ENCODE data around the gene STOX1. TPM values are rescaled to one million over a fixed set of nuclear protein-coding genes. Genes with fewer than 3 reads are reported as not detected.
A peak's percentile ranks its signal among the peaks of the same experiment; 100 is the strongest.

Gene STOX1
- total and polyA plus RNA-seq, 2 of the 13 experiments (the other 11 are each of a cell fraction or from before 2014, with no cell fraction given), result 2.5 to 6.0 TPM

DNA sequence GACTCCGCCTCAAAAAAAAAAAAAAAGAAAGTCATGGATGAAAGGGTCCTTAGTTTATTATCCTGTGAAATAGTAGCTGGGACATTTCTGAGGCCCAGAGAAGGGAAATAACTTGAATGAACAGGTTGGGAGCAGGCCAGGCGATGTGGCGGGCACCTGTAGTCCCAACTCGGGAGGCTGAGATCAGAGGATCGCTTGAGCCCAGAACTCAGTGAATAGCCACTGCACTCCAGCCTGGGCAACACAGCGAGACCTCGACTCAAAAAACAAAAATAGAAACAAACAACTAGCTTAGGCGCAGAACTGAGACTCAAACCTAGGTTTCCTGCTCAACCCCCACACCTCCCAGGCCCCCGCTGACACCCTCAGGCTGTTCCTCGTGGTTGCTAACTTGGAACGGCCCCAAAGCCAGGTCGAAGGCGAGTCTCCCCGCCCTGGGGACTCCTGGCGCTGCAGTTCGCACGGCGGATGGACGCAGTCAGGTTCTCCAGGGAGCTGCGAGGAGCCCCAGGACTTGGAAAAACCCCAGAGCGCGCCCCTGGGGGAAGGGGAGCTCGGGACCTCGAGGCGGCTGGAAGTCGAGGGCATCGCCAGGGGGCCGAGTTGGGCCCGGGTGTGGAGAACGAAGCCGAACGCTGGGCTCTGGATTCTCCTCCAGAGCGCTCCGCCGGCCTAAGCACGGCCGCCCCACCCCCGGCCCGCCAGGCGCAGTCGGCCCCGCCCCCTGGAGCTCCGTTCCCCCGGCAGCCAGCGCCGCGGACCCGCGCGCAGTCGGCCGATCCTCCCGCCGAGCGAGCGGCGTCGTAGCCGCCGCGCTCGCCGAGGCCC, at the start of gene STOX1 (continued):
- no peak for TF ChIP-seq NFKBIZ (CRISPR knock-in tag; IDR thresholded peaks at IDR 0.05)
- no peak for TF ChIP-seq FOXA1 (IDR thresholded peaks at IDR 0.05)
- no peak for TF ChIP-seq FOXA1 (CRISPR knock-in tag; IDR thresholded peaks at IDR 0.05)
- TF ChIP-seq U2AF1 (optimal IDR thresholded peaks at IDR 0.05; ENCODE audit: low read depth, low read length), result no peak
- TF ChIP-seq, protein P1, sequence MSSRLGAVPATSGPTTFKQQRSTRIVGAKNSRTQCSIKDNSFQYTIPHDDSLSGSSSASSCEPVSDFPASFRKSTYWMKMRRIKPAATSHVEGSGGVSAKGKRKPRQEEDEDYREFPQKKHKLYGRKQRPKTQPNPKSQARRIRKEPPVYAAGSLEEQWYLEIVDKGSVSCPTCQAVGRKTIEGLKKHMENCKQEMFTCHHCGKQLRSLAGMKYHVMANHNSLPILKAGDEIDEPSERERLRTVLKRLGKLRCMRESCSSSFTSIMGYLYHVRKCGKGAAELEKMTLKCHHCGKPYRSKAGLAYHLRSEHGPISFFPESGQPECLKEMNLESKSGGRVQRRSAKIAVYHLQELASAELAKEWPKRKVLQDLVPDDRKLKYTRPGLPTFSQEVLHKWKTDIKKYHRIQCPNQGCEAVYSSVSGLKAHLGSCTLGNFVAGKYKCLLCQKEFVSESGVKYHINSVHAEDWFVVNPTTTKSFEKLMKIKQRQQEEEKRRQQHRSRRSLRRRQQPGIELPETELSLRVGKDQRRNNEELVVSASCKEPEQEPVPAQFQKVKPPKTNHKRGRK (CRISPR knock-in tag; IDR thresholded peaks at IDR 0.05), result 0 out of 2 replicates have a peak, but pooled peaks have one; percentile 33
- TF ChIP-seq, protein P2, sequence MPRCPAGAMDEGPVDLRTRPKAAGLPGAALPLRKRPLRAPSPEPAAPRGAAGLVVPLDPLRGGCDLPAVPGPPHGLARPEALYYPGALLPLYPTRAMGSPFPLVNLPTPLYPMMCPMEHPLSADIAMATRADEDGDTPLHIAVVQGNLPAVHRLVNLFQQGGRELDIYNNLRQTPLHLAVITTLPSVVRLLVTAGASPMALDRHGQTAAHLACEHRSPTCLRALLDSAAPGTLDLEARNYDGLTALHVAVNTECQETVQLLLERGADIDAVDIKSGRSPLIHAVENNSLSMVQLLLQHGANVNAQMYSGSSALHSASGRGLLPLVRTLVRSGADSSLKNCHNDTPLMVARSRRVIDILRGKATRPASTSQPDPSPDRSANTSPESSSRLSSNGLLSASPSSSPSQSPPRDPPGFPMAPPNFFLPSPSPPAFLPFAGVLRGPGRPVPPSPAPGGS (CRISPR knock-in tag; IDR thresholded peaks at IDR 0.05), result no peak
- TF ChIP-seq ZNF138 (CRISPR knock-in tag; IDR thresholded peaks at IDR 0.05; ENCODE audit: low read depth), result no peak
- no peak for TF ChIP-seq NPAS2 (CRISPR knock-in tag; IDR thresholded peaks at IDR 0.05; ENCODE audit: borderline replicate concordance)
- 0 out of 2 replicates have a peak, but pooled peaks have one; percentile 40 for TF ChIP-seq ZMAT3 (CRISPR knock-in tag; conservative IDR thresholded peaks at IDR 0.05)
- no peak for TF ChIP-seq FOXP1 (IDR thresholded peaks at IDR 0.05)
- no peak for TF ChIP-seq FOXP1 (CRISPR knock-in tag; IDR thresholded peaks at IDR 0.05)
- no peak for TF ChIP-seq SP140L (CRISPR knock-in tag; IDR thresholded peaks at IDR 0.05; ENCODE audit: borderline replicate concordance)
- no peak for TF ChIP-seq ERF (CRISPR knock-in tag; IDR thresholded peaks at IDR 0.05)
- no peak; the same call in 1 of the 2 replicates for TF ChIP-seq HDAC2 (CRISPR knock-in tag; IDR thresholded peaks at IDR 0.05)
- no peak for TF ChIP-seq AHR (CRISPR knock-in tag; IDR thresholded peaks at IDR 0.05)
- TF ChIP-seq LCORL (IDR thresholded peaks at IDR 0.05), result no peak
- peak; percentile 23; the same call in 1 of the 2 replicates for TF ChIP-seq LCORL (CRISPR knock-in tag; IDR thresholded peaks at IDR 0.05)
- TF ChIP-seq PAX8 (CRISPR knock-in tag; IDR thresholded peaks at IDR 0.05; ENCODE audit: borderline replicate concordance), result no peak
- TF ChIP-seq NFYB (CRISPR knock-in tag; IDR thresholded peaks at IDR 0.05), result no peak
- TF ChIP-seq GABPB1 (CRISPR knock-in tag; IDR thresholded peaks at IDR 0.05), result peak; percentile 36; the same call in 1 of the 2 replicates
- no peak for TF ChIP-seq ZNF709 (CRISPR knock-in tag; IDR thresholded peaks at IDR 0.05)
- no peak for TF ChIP-seq BRD4 (CRISPR knock-in tag; IDR thresholded peaks at IDR 0.05)
- no peak for TF ChIP-seq TP53 (CRISPR knock-in tag; conservative IDR thresholded peaks at IDR 0.05)
- TF ChIP-seq ZNF598 (CRISPR knock-in tag; IDR thresholded peaks at IDR 0.05; ENCODE audit: borderline replicate concordance), result peak; percentile 75; the same call in 1 of the 2 replicates
- no peak for TF ChIP-seq ZBTB1 (CRISPR knock-in tag; IDR thresholded peaks at IDR 0.05; ENCODE audit: borderline replicate concordance)
- no peak for TF ChIP-seq DR1 (CRISPR knock-in tag; IDR thresholded peaks at IDR 0.05)
- peak; percentile 30; the same call in 1 of the 2 replicates for TF ChIP-seq NAIF1 (CRISPR knock-in tag; IDR thresholded peaks at IDR 0.05; ENCODE audit: borderline replicate concordance)
- no peak for TF ChIP-seq MAFF (IDR thresholded peaks at IDR 0.05; ENCODE audit: low read depth, low read length)
- TF ChIP-seq SMAD1 (CRISPR knock-in tag; IDR thresholded peaks at IDR 0.05; ENCODE audit: borderline replicate concordance, low read depth), result no peak
- no peak for TF ChIP-seq NKX3-1 (CRISPR knock-in tag; IDR thresholded peaks at IDR 0.05)
